H9 (cell line): ENCODE results near the gene TMEM119. TPM values are rescaled to one million over a fixed set of nuclear protein-coding genes. Genes with fewer than 3 reads are reported as not detected.

Experiments used
- DNase-seq: peaks from one replicate; pipeline ENCODE4 v3.0.0-alpha.2; 2017
- H2AFZ ChIP-seq: one replicate; pipeline ENCODE4 v1.6.1; 2013; ENCODE audit warnings: mild to moderate bottlenecking, low read length, control low read depth, moderate library complexity
- H2AK5ac ChIP-seq: 2 replicates; pipeline ENCODE4 v1.6.1; 2013; ENCODE audit warnings: low read length, control low read depth, mixed read lengths; ENCODE audit not compliant: insufficient read length
- H2BK120ac ChIP-seq: one replicate; pipeline ENCODE4 v1.6.1; 2013; ENCODE audit warnings: low read depth, mild to moderate bottlenecking, low read length, control low read depth, inconsistent platforms; ENCODE audit not compliant: poor library complexity, severe bottlenecking
- H2BK12ac ChIP-seq: 2 replicates; pipeline ENCODE4 v1.6.1; 2013; ENCODE audit warnings: low read length, control low read depth, mixed read lengths, low read depth; ENCODE audit not compliant: insufficient read length
- H2BK15ac ChIP-seq: 2 replicates; pipeline ENCODE4 v1.6.1; 2013; ENCODE audit warnings: low read depth, low read length, control low read depth
- H2BK20ac ChIP-seq: one replicate; pipeline ENCODE4 v1.6.1; 2013; ENCODE audit warnings: low read depth, mild to moderate bottlenecking, low read length, control low read depth, inconsistent platforms; ENCODE audit not compliant: poor library complexity, severe bottlenecking
- H2BK5ac ChIP-seq: 2 replicates; pipeline ENCODE4 v1.6.1; 2013; ENCODE audit warnings: low read length, control low read depth, mixed read lengths; ENCODE audit not compliant: insufficient read length
- H3K14ac ChIP-seq: 2 replicates; pipeline ENCODE4 v1.6.1; 2013; ENCODE audit warnings: low read length, control low read depth; ENCODE audit not compliant: insufficient read depth
- H3K18ac ChIP-seq: 2 replicates; pipeline ENCODE4 v1.6.1; 2013; ENCODE audit warnings: low read depth, mild to moderate bottlenecking, mixed read lengths, low read length, control low read depth; ENCODE audit not compliant: insufficient read length
- H3K23ac ChIP-seq: 2 replicates; pipeline ENCODE4 v1.6.1; 2013; ENCODE audit warnings: low read length, control low read depth, mixed read lengths, low read depth; ENCODE audit not compliant: insufficient read length
- H3K23me2 ChIP-seq: 2 replicates; pipeline ENCODE4 v1.6.1; 2013; ENCODE audit warnings: low read depth, mild to moderate bottlenecking, mixed read lengths, low read length, control low read depth; ENCODE audit not compliant: insufficient read length, poor library complexity, severe bottlenecking
- H3K27ac ChIP-seq: 2 replicates; pipeline ENCODE4 v1.5.1; 2013; ENCODE audit warnings: low read length, control low read depth, mixed read lengths, low read depth; ENCODE audit not compliant: insufficient read length
- H3K27me3 ChIP-seq: 2 replicates; pipeline ENCODE4 v1.6.1; 2013; ENCODE audit warnings: low read length, control low read depth, inconsistent platforms; ENCODE audit not compliant: insufficient read depth
- H3K4ac ChIP-seq: 2 replicates; pipeline ENCODE4 v1.6.1; 2013; ENCODE audit warnings: low read depth, mild to moderate bottlenecking, control low read depth, inconsistent platforms, low read length, moderate library complexity
- H3K4me1 ChIP-seq: 2 replicates; pipeline ENCODE4 v1.6.1; 2013; ENCODE audit warnings: low read length, control low read depth, inconsistent platforms; ENCODE audit not compliant: insufficient read depth
- H3K4me2 ChIP-seq: 2 replicates; pipeline ENCODE4 v1.6.1; 2013; ENCODE audit warnings: low read length, control low read depth, mixed read lengths; ENCODE audit not compliant: insufficient read length, insufficient read depth
- H3K56ac ChIP-seq: 2 replicates; pipeline ENCODE4 v1.6.1; 2013; ENCODE audit warnings: low read depth, mild to moderate bottlenecking, mixed read lengths, low read length, control low read depth; ENCODE audit not compliant: insufficient read length
- H3K79me1 ChIP-seq: 2 replicates; pipeline ENCODE4 v1.6.1; 2013; ENCODE audit warnings: low read depth, mild to moderate bottlenecking, moderate library complexity, low read length, control low read depth, inconsistent platforms; ENCODE audit not compliant: insufficient read depth, poor library complexity, severe bottlenecking
- H3K79me2 ChIP-seq: 2 replicates; pipeline ENCODE4 v1.6.1; 2013; ENCODE audit warnings: low read length, control low read depth, inconsistent platforms; ENCODE audit not compliant: insufficient read depth
- H3K9ac ChIP-seq: 2 replicates; pipeline ENCODE4 v1.6.1; 2013; ENCODE audit warnings: low read length, control low read depth, mixed read lengths; ENCODE audit not compliant: insufficient read length; ENCODE audit errors: extremely low read depth
- H3K9me3 ChIP-seq: one replicate; pipeline ENCODE4 v1.6.1; 2013; ENCODE audit warnings: low read depth, low read length, inconsistent platforms; ENCODE audit not compliant: control insufficient read depth
- H3T11ph ChIP-seq: one replicate; pipeline ENCODE4 v1.6.1; 2013; ENCODE audit warnings: mild to moderate bottlenecking, low read length, control low read depth, inconsistent platforms
- H4K20me1 ChIP-seq: one replicate; pipeline ENCODE4 v1.6.1; 2013; ENCODE audit not compliant: control insufficient read depth, insufficient read length, insufficient read depth
- H4K5ac ChIP-seq: 2 replicates; pipeline ENCODE4 v1.6.1; 2013; ENCODE audit warnings: low read depth, mild to moderate bottlenecking, mixed read lengths, low read length, control low read depth; ENCODE audit not compliant: insufficient read length
- H4K8ac ChIP-seq: replicated peaks from 2 replicates; pipeline ENCODE4 v1.6.1; 2013; ENCODE audit warnings: low read length, control low read depth, mixed read lengths, low read depth; ENCODE audit not compliant: insufficient read length
- H4K91ac ChIP-seq: 2 replicates; pipeline ENCODE4 v1.6.1; 2013; ENCODE audit warnings: low read depth, mild to moderate bottlenecking, moderate library complexity, mixed read lengths, low read length, control low read depth; ENCODE audit not compliant: insufficient read length
- H3K27ac Mint-ChIP-seq, 3 experiments: 2 replicates in 2 of 3; 3 replicates in 1 of 3; pipeline ENCODE4 v1.8.0; 2020 to 2021; ENCODE audit warnings: mixed read lengths in 3 of 3, mild to moderate bottlenecking in 1 of 3, moderate library complexity in 1 of 3
- H3K27me3 Mint-ChIP-seq: 2 replicates; pipeline ENCODE4 v1.8.0; 2021; ENCODE audit warnings: low read depth, mild to moderate bottlenecking, moderate library complexity, mixed read lengths
- H3K36me3 Mint-ChIP-seq, 3 experiments: 2 replicates in 2 of 3; 3 replicates in 1 of 3; pipeline ENCODE4 v1.8.0; 2020 to 2021; ENCODE audit warnings: low read depth in 3 of 3, mixed read lengths in 3 of 3; ENCODE audit not compliant: insufficient read depth in 1 of 3
- H3K4me1 Mint-ChIP-seq, 2 experiments: 2 replicates each; pipeline ENCODE4 v1.8.0; 2020; ENCODE audit warnings: mixed read lengths in 2 of 2
- H3K4me3 Mint-ChIP-seq, 2 experiments: 2 replicates in 1 of 2; 3 replicates in 1 of 2; pipeline ENCODE4 v1.8.0; 2020 to 2021; ENCODE audit warnings: mild to moderate bottlenecking in 2 of 2, mixed read lengths in 2 of 2, moderate library complexity in 1 of 2
- H3K9me3 Mint-ChIP-seq, 2 experiments: 2 replicates in 1 of 2; 3 replicates in 1 of 2; pipeline ENCODE4 v1.8.0; 2020; ENCODE audit warnings: mild to moderate bottlenecking in 2 of 2, mixed read lengths in 2 of 2, moderate library complexity in 1 of 2
- CTCF ChIP-seq: fragments of 200-600 bp; sonication (generic); conservative IDR thresholded peaks from 3 replicates; pipeline ENCODE4 v1.8.0; 2021; ENCODE audit warnings: antibody characterized with exemption, mild to moderate bottlenecking
- WGBS: extraction: QIAGEN DNeasy Blood & Tissue Kit; methylation state at CpG from one replicate; pipeline ENCODE4 v1.1.7; 2013; ENCODE audit warnings: missing lambda C conversion rate, low lambda C conversion rate, mixed read lengths; ENCODE audit not compliant: insufficient read length; ENCODE audit errors: extremely low coverage; 5-methylcytosine and 5-hydroxymethylcytosine counted together
- total RNA-seq: library from RNA; stranded (reverse); gene quantifications from 2 replicates; pipeline ENCODE4 v1.2.1, GENCODE V29; 2021

The TMEM119 gene
- total RNA-seq, 1 experiment from 2014 or later, result not detected

GRCh38 chr12:108599541-108599940 is 1.7 kb upstream of the TMEM119 start:
- Histone ChIP-seq H3K79me2 (no peaks in the 10 kb centered on the region), H3K56ac (no peak overlapping the region), H3K9ac (no peak overlapping the region), H3K9me3 (no peaks in the 10 kb centered on the region), H3K4ac (no peak overlapping the region), H2BK5ac (no peak overlapping the region), H4K91ac (no peak overlapping the region), H4K20me1 (no peaks in the 10 kb centered on the region), H3K18ac (no peak overlapping the region), H3T11ph (no peak overlapping the region), H4K5ac (no peak overlapping the region), H3K4me2 (no peak overlapping the region), H3K23me2 (no peaks in the 10 kb centered on the region), H2BK12ac (no peak overlapping the region), H3K27ac (no peak overlapping the region), H2AFZ (no peak overlapping the region), H3K4me1 (no peaks in the 10 kb centered on the region), H2BK15ac (no peak overlapping the region), H4K8ac (no peak overlapping the region), H3K27me3 (no peaks in the 10 kb centered on the region), H2BK20ac (no peak overlapping the region), H3K14ac (no peak overlapping the region), H3K23ac (no peak overlapping the region), H2AK5ac (no peak overlapping the region), H2BK120ac (no peak overlapping the region), H3K79me1 (no peaks in the 10 kb centered on the region)
- Mint-ChIP-seq H3K9me3 (no peaks in the 10 kb centered on the region), H3K4me1 (peaks cover 11 to 15% of the 10 kb centered on the region in 2 experiments), H3K27me3 (peaks cover 2% of the 10 kb centered on the region; the same call in 1 of the 2 replicates), H3K4me3 (no peak overlapping the region), H3K36me3 (no peaks in the 10 kb centered on the region), H3K27ac (no peak overlapping the region)
- DNase-seq, result no peak
- WGBS, result no CpG with 5 or more reads among the region's 6 CpGs
- TF ChIP-seq CTCF, result no peak
